T-helper 22 cell (primary cell): ENCODE measurements around the gene CBFB.

Experiments used
- DNase-seq: peaks from one replicate; pipeline ENCODE4 v3.0.0-alpha.2; 2020; ENCODE audit warnings: low read depth

The CBFB gene

DNA sequence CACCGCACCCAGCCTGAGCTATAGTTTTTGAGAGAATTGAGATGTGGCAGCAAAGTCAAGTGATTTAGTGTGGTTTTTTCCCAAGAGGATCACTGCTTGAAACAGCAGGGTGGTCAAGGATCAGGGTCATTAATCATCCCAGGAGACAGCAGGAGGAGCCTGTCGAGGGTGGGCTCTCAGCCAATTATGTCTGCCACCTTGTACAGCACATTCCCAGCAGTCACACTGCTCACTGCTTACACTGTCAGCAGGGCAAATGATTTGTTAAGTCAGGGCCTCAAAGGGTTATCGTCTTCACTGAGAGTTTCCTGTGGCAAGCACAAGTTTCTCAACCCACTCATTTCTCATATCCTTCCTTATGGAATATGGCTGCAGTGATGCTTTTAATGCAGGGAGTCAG lies 108.7 kb downstream of the CBFB start:
- no peak for DNase-seq

DNA sequence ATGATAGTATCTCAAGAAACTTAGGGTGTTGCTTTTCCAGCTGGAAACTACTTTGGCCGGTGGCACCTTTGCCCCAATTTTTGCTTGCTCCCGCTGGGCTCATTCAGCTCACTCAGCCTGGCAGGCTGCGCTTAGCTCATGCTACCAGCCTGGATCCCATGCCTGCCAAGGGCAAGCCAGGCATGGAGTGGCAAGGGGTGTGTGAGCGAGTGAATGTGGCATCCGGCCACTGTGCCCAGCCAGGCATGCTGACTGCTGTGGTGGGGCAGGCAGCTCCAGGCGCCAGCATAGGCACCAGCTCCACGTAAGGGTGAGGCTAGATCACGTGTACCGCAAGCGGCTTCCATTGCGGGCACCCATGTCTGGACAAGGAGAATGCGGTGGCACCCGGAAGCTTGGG lies 112.4 kb downstream of the CBFB start:
- DNase-seq: no peak

DNA sequence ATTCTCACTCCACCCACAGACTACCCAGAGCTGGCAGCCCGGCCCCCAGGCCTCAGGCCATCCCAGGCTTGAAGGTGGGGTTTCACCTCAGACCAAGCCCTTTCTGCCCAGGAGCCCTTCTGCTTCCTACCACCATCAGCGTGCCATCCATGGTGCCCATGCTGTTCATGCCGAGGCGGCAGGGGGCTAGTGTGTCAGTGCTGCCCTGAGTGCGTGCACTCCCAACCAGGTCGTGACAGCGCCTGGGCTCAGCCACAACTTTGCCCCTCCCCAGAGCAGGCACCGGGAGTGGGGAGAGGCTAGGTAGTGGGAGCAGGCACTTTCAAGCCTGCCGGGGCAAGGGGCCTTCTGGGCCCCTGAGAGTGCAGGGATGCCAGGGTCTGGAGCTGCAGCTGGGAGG lies 113.4 kb downstream of the CBFB start:
- no peak for DNase-seq

DNA sequence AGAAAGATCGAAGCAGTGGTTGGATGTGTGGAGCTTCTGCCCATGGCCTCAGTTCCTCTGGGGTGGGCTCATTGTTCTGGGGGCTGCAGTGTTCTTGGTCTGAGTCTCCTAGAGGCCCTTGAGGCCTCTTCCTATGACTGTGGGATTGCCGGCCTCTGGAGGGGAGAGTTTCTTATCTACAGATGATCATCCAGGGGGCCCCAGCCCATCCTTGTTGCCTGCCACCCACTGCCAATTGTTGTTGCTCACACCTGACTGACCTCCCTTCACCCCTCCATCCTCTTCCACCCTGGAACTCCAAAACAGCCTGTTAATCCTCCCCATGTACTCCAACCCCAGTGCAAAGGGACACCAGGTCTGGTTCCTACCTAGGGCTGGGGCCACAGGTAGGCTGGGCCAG lies 116.0 kb downstream of the CBFB start:
- DNase-seq: no peak

DNA sequence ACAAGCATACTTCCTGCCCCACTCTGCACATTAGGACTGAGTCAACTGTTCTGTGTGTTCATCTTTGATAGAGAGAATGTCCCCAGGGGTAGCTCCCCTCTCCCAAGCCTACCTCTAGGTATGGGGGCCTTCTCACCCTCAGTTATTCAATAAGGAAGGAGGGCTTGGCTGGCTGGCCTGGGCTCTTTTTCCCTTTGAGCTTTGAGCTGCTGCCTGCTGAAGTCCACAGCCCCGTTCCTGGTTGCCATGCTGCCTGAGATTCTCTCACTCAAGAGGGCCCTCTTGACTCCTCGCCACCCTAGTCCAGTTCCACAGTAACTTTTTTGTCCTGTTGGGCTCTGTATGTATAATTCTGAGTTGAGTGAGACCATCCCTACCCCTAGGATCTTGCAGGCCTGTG lies 116.8 kb downstream of the CBFB start:
- DNase-seq: no peak

DNA sequence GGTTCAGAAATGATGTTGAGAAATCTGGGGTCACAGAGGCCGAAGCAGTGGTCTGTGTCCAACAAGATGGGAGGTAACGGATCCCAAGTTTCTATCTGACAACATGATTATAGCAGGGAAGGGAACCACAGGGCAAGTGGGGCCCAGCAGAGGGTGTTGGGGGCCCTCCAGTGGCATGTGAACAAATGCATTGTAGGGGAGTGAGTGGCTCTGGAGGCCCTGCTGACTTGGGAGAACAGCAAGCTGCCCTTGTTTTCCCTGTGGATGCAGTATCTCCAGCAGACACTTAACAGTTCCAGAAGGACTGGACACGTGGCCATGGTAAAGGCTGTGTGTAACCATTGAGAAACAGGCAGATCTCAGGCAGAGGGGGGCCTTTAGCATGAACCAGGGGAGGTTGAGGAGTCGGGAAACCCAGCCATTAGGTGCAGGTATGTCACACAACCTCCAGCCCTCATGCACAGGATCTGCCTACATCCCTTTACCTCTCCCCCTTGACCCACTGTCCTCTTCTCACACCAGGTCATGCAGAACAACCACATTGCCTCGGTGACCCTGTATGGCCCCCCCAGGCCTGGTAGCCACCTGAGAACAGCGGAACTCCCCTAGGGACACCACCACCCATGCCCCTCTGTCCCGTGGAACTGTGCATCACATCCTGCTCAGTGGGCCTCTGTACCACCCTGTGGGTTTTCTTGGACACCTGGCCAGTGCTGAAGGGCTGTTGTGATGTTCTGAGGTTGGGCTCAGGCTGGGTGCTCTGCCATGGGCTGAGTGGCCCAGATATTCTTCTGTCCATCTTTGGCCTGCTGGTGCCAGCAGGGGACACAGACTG lies 117.8 kb downstream of the CBFB start:
- no peak for DNase-seq

DNA sequence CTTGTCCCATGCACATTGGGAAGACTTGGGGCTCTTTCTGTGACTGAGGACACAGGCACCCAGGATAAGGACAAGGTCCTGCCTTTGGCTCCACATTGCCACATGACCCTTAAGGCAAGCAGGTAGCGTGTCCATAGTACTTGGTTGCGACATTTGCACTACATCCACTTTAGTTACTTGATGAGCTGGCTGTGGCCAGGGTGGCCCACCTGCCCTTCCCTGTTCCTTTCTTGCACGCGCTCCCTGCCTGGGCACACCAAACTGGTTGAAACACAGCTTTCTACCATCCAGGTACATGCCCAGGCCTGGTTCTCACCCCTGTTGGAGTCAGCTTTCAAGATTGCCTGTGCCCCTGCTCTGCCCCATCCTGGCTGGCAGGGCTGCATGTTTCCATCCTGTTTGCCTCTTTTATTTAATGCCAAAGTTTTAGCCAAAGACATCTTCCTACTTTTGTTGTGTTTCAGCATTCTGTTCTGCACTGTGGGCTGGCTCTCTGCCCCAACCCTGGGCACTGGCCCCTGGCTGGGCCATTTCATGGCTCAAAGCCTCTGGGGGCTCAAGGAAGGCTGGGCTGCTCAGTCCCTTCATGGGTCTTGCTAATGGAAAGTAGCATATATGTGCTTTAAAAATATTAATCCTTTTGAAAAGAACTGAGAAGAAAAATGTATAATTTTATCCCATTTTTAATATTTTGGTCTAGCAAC lies 118.6 kb downstream of the CBFB start:
- DNase-seq: no peak

DNA sequence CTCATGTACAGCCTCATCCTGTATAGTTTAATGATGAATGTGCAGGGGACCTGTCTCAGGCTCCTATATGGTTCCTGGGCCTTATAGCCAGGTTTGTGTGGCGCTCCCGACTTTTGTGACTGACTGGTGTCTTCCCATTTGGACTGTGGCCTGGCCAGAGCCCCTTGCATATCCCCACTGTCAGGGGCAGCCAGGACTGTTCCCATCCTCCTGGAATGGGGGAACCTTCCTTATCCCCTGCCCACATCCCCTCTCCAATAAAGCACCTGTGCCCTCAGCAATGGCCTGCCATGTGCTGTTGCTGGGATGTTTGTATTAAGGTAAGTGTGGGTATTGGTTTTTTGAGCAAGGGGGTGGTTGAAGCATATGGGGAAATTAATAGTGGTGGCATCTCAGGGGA lies 119.3 kb downstream of the CBFB start:
- no peak for DNase-seq

DNA sequence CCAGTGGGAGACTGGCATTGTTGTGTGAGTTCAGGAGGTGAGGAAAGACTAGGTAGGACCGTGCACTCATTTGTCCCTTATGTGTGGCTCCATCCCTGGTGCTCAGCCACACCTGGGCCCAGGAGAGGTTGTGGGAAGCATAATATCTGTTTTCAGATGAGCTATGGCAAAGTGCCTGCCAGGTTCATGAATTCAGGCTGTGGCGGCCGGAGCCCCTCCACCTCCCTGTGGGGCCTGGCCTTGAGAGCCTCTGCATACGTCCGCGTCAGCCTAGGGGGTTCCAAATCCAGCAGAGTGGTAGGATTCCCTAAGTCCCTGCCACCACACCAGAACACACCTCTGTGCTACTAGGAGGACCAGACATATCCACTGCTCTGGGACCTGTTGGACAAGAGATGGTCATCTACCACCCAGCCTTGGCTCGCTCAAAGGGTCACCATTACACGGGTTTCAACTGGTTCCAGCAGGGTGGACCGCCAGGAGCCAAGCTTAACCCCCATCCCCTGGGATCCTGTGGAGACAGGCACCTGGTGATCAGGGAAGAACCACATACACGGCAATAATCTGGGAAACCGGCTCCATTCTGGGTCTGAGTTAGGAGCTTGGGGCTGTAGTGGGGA lies 119.8 kb downstream of the CBFB start:
- no peak for DNase-seq

DNA sequence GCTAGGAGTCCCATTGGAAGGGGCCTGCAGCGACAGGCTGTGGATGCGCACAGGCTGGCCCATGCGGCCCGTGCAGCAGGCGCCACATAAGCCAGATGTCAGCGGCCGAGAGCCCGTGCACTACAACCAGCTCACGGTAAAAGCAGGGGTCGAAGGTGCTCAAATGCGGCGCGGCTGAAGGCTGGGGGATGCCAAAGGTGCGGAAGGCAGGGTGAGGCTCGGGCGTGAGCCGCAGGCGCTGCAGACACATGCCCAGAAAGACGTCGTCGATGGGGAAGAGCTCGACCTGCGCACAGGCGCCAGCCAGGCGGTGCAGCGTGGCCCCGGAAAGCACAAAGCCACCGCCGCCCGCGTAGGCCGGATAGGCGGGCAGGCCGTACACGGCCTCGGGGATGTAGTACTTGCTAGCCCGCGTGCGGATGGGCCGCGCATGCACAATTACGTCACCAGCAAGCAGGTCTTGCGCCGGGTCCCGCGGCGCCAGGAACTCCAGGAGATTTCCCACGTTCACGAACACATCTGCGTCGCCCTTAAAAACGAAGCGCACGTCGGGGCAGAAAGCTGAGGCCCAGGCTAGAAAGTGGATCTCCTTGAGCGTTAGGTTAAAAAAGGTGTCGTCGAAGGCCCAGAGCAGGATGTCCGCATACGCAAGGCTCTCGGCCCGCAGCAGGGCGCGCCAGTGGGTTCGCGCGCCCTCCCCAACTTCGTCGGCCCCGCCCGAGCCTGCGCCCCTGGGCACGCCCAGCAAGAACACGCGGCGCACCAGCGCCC lies 120.5 kb downstream of the CBFB start:
- DNase-seq: no peak

DNA sequence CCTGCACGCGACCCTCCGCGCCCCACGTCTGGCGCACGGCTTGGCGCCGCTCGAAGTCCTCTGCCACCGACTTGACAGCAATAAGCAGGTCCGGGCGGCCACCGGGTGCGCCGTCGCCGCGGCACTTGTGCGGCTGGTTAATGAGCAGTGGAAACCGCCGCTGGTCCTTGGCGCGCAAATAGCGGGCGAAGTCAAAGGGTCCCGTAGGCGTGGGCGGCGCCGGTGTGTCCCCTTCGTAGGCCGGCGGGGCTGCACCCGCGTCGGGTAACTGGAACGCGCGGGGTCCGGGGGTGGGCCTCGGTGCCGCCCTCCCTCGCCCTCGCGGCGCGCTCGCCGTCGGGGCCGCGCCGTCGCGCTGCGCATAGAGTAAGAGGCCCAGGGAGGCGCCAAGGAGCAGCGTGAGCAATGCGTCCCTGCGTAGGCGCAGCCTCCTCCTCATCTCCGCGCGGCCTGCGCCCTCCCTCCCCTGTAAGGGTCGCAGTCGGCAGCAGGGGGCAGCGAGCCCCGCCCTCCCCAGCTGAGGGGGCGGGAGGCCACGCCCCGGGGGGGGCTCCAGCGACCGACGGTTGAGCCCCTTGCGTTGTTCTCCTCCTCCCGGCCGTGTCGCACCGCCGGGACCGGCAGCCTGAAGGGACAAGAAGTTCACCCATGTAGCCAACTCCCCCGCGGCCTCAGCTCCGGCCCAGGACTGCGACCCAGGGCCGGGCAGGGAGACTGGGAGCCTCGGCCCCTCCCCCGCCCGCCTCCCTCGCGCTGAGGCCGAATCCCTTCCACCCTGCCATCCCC lies 121.3 kb downstream of the CBFB start:
- no peak for DNase-seq
